Daoy (cell line): ENCODE measurements around the gene RTCB. TPM values are rescaled to one million over a fixed set of nuclear protein-coding genes. Genes with fewer than 3 reads are reported as not detected.

Source experiments
- DNase-seq: peaks from one replicate; pipeline ENCODE4 v3.0.0-alpha.2; 2015; ENCODE audit warnings: low read depth
- total RNA-seq: library from RNA; depleted of rRNA; stranded (reverse); fragments of >200 nt; shearing (Covaris generic); gene quantifications from 2 replicates; pipeline ENCODE4 v1.2.3, GENCODE V29; 2014; rRNA removed

RTCB gene
- total RNA-seq, 1 experiment from 2014 or later, result 228 TPM

- DNase-seq, result no peak
Observed at GRCh38 chr22:32339190-32340012, 72.6 kb downstream of the RTCB start.

- peak; percentile 18 for DNase-seq
Observed at GRCh38 chr22:32338757-32339156, 73.3 kb downstream of the RTCB start.

Other genes with a start within 250 kb of the RTCB start
- gene RFPL2, start 207.2 kb downstream of the RTCB start, total RNA-seq, result not detected in 2 replicates
- not detected in 2 replicates for gene SLC5A4, start 156.9 kb downstream of the RTCB start, total RNA-seq
- not detected in 2 replicates for gene RFPL3, start 54.4 kb downstream of the RTCB start, total RNA-seq
- 0.17 TPM in 1 of 2 replicates, not detected in the other for gene BPIFC, start 52.2 kb upstream of the RTCB start, total RNA-seq
- gene FBXO7, start 62.6 kb upstream of the RTCB start, total RNA-seq, result 83.6 and 97.4 TPM in 2 replicates